ENCODE data around the gene FGF22. TPM values are rescaled to one million over a fixed set of nuclear protein-coding genes. Genes with fewer than 3 reads are reported as not detected.

The FGF22 gene
- total and polyA plus RNA-seq, 2 of the 8 experiments (the other 6 are each of a cell fraction or from before 2014, with no cell fraction given) = 0.44 to 1.7 TPM

GRCh38 chr19:661427-662196, 21.9 kb downstream of the FGF22 start (continued):
- TF ChIP-seq CHD7 (IDR thresholded peaks at IDR 0.05; ENCODE audit: insufficient replicate concordance, low read length) (no peak), ZNF274 (IDR thresholded peaks at IDR 0.05; ENCODE audit: borderline replicate concordance, extremely low read depth, low read length) (no peak), BACH1 (IDR thresholded peaks at IDR 0.05; ENCODE audit: low read length) (no peak), FOSL1 (IDR thresholded peaks at IDR 0.05; ENCODE audit: insufficient read depth, low read depth, low read length) (no peak), CEBPB (IDR thresholded peaks at IDR 0.05; ENCODE audit: low read depth, low read length) (no peak)
